Neural crest cell (in vitro differentiated cells): Measurements from ENCODE around the gene TNIK. TPM values are rescaled to one million over a fixed set of nuclear protein-coding genes. Genes with fewer than 3 reads are reported as not detected.

Experiments
- DNase-seq: peaks from one replicate; pipeline ENCODE4 v3.0.0; 2021; ENCODE audit warnings: low read depth, mixed read lengths, low spot score
- H3K27ac Mint-ChIP-seq: one replicate; pipeline ENCODE4 v1.8.0; 2021; ENCODE audit warnings: mild to moderate bottlenecking, mixed read lengths; ENCODE audit not compliant: unreplicated experiment
- H3K27me3 Mint-ChIP-seq: 2 replicates; pipeline ENCODE4 v1.8.0; 2021; ENCODE audit warnings: low read depth, mild to moderate bottlenecking, mixed read lengths
- H3K36me3 Mint-ChIP-seq: 2 replicates; pipeline ENCODE4 v1.8.0; 2021; ENCODE audit warnings: low read depth, mild to moderate bottlenecking, mixed read lengths
- H3K4me1 Mint-ChIP-seq: 2 replicates; pipeline ENCODE4 v1.8.0; 2021; ENCODE audit warnings: mixed read lengths
- H3K4me3 Mint-ChIP-seq: one replicate; pipeline ENCODE4 v1.8.0; 2021; ENCODE audit warnings: mild to moderate bottlenecking, mixed read lengths
- H3K9me3 Mint-ChIP-seq: 2 replicates; pipeline ENCODE4 v1.8.0; 2021; ENCODE audit warnings: mixed read lengths
- CTCF ChIP-seq: fragments of 200-600 bp; sonication (generic); conservative IDR thresholded peaks from 2 replicates; pipeline ENCODE4 v1.5.0; 2021; ENCODE audit warnings: antibody characterized with exemption, mild to moderate bottlenecking
- total RNA-seq: library from RNA; stranded (reverse); gene quantifications from 2 replicates; pipeline ENCODE4 v1.2.1, GENCODE V29; 2021

TNIK gene
- total RNA-seq, 1 donor from 2014 or later: 32.3 TPM

GRCh38 chr3:171262431-171262830 lies 197.8 kb downstream of the TNIK start:
- no peaks in the 10 kb centered on the region for H3K36me3 Mint-ChIP-seq
- H3K27me3 Mint-ChIP-seq: no peaks in the 10 kb centered on the region
- DNase-seq: no peak
- H3K4me1 Mint-ChIP-seq: peaks cover 18% of the 10 kb centered on the region
- no peak overlapping the region for H3K27ac Mint-ChIP-seq
- H3K9me3 Mint-ChIP-seq: peaks cover 4% of the 10 kb centered on the region
- no peak overlapping the region for H3K4me3 Mint-ChIP-seq
- TF ChIP-seq CTCF: no peak

- Mint-ChIP-seq H3K4me1 (peaks cover 22% of the 10 kb centered on the region), H3K4me3 (no peak overlapping the region), H3K27ac (no peak overlapping the region), H3K9me3 (peaks cover 4% of the 10 kb centered on the region), H3K36me3 (no peaks in the 10 kb centered on the region), H3K27me3 (no peaks in the 10 kb centered on the region)
- no peak for DNase-seq
- no peak for TF ChIP-seq CTCF
Measured at GRCh38 chr3:171261487-171261886, 198.7 kb downstream of the TNIK start.

GRCh38 chr3:171260899-171261298 lies 199.3 kb downstream of the TNIK start:
- Mint-ChIP-seq H3K4me3 (no peak overlapping the region), H3K9me3 (peaks cover 7% of the 10 kb centered on the region), H3K27ac (no peak overlapping the region), H3K4me1 (peaks cover 26% of the 10 kb centered on the region), H3K36me3 (no peaks in the 10 kb centered on the region), H3K27me3 (no peaks in the 10 kb centered on the region)
- no peak for TF ChIP-seq CTCF
- DNase-seq: no peak

GRCh38 chr3:171260466-171260865 lies 199.7 kb downstream of the TNIK start:
- H3K27ac Mint-ChIP-seq: no peak overlapping the region
- H3K4me3 Mint-ChIP-seq: no peak overlapping the region
- no peak for DNase-seq
- peaks cover 24% of the 10 kb centered on the region for H3K4me1 Mint-ChIP-seq
- TF ChIP-seq CTCF: no peak
- no peaks in the 10 kb centered on the region for H3K27me3 Mint-ChIP-seq
- H3K9me3 Mint-ChIP-seq: peaks cover 7% of the 10 kb centered on the region
- H3K36me3 Mint-ChIP-seq: no peaks in the 10 kb centered on the region

- Mint-ChIP-seq H3K27ac (peak overlapping the region; percentile 12), H3K9me3 (peaks cover 7% of the 10 kb centered on the region), H3K4me3 (no peak overlapping the region), H3K4me1 (peaks cover 28% of the 10 kb centered on the region), H3K36me3 (no peaks in the 10 kb centered on the region), H3K27me3 (no peaks in the 10 kb centered on the region)
- no peak for DNase-seq
- TF ChIP-seq CTCF: no peak
Measured at GRCh38 chr3:171258316-171258715, 201.9 kb downstream of the TNIK start.
